Measurements from ENCODE around the gene MEX3C.
A peak's percentile ranks its signal among the peaks of the same experiment; 100 is the strongest.

Gene MEX3C

DNA sequence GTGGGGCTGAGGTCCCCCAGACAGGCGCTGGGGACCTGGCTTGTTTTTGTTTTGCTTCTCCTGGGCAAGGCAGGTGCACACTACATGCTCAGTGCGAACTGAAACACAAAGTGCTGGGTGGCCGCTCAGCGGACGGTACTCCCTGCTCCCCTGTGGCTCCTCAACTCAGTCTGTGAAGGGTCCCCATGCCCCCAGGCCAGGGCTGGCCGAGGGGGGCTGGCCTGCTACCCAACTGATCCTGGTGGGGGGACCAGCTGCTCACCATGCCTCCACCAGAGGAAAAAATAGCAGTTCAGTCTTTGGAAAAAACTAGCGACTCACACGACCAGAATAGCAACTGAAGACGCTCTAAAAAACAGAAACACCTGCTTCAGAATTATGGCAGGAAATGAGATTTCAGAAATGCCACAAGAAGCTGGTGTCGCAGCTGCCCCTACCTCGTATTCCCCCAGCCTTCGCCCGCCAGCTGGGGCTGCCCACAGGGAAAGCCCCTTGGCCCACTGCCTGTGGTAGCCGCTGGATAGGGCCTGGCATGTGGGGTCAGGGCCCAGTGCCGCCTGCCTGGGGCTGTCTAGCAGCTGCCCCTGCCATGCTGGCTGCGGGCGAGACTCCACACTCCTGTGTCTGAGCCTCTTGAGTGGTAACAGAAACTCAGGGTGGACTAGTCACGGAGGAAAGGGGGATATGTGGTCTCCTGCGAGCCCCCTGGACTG is 43.7 kb downstream of the MEX3C start:
- peak; percentile 43 to 54 for DNase-seq

DNA sequence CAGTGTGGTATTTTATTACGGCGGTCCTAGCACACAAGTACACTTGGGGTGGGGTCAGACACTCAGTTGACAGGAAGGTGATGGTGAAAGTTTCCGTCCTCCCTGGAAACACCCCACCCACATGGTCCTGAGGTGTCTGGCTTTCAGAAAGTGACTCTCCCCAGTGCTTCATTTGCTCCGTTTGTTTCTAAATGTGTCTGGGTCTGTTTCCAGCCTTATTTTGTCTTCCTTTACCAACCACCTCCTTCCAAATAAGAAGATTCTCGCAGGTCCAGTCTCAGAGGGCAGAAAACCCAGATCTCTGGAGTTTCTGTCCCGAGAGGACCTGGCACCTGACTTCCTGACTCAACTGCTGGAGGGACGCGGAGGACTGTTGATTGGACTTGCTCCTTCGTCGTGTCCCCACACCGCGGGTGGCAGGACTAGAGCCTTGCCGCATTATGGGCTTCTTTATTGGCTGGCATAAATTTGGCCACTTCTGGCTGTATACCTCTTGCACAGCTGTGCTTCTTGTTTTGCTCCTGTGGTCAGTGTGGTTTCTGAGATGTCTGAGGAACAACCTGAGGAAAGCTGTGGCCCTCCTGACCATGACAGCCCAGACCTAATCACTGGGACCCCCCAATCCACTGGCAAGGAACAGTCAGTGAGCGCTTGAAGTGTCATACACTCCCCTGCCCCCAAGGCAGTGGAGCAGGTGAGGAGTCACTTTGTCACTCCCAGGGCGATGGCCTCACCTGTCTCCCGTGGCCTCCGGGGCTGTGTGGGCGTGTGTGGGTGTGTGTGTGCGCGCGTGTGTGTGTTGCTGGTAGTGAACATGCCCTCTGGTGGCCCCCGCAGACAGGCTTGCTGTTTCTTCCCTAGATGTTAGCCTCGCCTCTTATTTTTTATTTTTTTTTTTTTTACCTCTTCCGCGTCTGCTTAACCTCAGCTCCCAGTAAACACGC is 45.6 kb downstream of the MEX3C start:
- no peak for DNase-seq

DNA sequence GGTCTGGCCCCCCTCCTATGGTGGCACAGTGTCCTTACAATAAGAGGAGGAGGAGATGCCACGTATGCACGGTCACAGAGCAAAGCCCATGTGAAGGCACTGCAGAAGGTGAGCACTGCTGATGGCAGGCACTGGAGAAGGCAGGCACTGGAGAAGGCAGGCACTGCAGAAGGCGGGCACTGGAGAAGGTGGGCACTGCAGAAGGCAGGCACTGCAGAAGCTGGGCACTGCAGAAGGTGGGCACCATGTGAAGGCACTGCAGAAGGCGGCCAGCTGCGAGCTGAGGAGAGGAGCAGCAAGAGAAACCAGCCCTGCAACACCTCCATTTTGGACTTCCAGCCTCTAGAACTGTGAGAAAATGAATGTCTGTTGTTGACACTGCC is 46.3 kb downstream of the MEX3C start:
- DNase-seq = no peak

DNA sequence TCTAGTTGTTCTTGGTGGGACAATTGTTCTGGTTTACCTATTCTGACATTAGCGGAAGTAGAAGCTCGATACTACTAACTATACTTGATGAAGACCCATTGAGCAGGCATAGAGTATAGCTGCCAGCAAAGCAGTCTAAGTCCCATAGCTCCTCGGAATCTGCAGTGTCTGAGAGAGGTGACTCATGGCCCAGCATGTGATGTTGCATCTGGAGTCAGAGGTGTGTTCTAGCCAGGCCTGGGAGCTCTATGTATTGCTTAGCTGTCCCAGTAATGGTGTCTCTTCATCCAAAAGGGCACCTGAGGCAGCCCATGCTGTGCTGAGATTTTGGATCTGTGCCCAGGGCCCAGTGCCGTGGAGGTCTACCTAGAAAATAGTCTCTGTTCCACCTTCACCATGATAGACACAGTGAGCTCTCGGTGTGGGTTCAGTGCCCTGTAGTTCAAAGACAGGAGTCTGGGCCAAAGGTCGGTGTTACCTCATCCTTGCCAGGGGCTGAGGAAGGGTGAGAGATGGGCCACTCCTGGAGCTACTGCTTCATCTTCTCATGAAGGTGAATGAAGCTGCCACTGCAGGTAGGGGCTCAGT is 47.3 kb downstream of the MEX3C start:
- no peak for DNase-seq

DNA sequence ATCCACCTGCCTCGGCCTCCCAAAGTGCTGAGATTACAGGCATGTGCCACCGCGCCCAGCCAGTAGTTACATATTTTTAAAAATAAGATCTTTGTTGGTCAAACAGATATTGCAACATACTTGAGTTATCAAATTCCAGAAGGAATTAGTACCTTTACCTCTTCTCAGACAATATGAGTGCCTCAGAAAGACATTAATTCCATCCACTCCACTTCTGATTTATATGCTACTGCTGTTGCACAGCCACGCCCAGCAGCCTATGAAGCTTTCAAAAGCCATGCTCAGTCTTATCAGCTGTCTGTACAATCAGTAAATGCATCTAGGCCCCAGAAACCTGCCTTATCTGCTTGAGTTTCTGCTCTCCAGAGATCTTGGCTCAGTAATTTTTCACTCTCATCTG is 47.8 kb downstream of the MEX3C start:
- DNase-seq = no peak

DNA sequence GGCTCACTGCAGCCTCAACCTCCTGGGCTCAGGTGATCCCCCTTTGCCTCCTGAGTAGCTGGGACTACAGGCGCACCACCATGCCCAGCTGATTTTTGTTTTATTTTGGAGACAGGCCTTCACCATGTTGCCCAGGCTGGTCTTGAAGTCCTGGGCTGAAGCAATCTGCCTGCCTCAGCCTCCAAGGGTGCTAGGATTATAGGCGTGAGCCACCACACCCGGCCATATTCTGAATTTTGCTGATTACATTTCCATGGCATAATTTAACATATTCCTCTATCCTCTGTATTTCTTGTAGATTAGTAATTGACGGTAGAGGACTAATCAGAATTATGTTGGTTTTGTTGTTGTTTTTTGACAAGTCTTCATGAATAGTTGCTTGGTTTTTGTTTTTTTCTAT is 50.6 kb downstream of the MEX3C start:
- no peak for DNase-seq

DNA sequence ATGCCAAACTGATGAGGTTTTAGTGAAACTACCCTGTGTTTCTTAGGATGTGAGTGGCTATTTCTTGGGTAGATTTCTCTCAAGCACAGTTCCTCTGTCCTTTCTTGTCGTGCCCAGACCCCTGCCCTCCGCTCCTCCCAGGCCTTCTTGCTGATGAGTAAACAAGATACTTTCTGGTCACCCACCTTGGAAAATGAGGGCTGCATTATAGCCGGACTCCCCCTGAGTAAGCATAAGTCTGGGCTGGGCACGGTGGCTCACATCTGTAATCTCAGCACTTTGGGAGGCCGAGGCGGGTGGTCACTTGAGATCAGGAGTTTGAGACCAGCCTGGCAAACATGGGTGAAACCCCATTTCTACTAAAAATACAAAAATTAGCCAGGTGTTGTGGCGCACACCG is 58.5 kb downstream of the MEX3C start:
- no peak for DNase-seq

DNA sequence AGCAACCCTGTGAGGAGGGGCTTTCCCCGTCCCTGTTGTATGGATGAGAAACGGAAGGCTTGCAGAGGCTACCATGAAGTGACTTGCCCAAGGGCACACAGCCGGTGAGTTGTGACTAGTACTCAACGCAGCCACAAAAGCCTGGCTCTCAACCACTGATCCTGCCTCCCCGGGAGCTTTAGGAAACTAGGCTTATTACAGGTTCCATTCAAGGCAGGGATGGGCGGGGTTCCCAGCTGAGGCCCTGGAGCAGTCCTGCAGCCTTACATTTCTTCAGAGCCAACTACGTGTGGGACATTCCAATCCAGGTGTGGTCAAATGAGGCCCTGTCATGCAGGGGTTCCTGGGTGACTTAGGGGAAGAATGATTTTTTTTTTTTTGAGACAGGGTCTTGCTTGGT is 59.6 kb downstream of the MEX3C start:
- no peak for DNase-seq

DNA sequence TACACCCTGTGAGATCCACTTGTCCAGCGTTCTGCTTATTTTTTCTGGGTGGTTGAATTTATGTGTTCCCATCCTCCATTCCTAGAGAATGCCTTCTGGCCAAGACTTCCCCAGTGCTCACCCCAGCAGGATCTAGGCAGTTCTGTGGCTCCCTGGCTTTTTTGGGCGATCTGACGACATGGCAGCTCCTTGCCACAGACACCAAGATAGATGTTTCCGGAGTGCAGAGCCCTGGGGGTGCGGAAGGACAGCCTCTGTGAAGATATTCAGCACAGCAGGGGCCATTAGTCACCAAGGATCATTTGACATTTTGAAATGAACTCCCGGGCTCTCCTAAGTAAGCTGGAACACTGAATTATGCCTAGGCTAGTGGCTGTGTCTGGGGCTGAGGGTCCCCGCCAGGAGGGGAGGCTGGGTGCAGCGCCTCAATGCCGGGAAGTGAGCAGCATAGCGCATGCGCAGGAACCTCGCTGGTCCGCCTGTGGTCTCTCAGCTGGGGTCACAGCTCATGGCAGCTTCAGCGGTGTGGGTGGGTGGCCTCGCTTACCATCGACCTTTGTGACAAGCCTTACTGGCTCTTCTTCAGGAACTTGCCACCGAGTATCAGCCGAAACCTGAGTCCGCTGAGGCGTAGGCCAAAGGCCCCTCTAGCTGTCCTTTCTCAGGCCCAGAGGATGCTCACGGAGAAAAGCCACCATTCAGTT is 60.3 kb downstream of the MEX3C start:
- no peak for DNase-seq

DNA sequence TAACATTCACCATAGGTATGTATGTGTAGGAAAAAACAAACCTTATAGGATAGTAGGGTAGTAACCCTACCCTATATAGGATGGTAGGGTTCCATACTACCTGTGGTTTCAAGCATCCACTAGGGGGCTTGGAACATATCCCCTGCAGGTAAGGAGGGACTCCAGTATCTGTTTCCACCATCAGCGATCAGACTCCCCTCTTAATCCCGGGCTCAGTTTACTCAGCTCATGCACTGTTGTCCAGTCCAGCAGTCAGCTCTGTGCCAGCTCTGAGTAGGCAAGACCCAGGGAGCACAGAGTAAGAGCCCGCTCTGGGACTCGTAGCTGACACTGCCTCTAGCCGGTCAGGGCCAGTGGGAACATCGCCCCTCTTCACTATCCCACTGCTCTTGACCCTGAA is 61.7 kb downstream of the MEX3C start:
- no peak for DNase-seq

DNA sequence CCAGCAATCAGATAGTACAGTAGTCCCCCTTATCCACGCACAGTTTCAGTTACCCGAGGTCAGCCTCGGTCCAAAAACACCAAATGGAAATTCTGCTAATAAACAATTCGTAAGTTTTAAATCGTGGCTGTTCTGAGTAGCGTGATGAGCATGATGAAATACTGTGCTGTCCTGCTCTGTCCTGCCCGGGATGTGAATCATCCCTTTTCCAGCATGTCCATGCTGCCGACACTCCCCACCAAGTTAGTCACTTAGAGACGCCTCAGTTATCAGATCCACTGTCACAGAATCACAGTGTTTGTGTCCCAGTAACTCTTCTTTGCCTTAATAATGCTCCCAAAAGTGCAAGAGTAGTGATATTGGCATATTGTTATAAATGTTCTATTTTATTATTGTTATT is 62.1 kb downstream of the MEX3C start:
- no peak for DNase-seq

DNA sequence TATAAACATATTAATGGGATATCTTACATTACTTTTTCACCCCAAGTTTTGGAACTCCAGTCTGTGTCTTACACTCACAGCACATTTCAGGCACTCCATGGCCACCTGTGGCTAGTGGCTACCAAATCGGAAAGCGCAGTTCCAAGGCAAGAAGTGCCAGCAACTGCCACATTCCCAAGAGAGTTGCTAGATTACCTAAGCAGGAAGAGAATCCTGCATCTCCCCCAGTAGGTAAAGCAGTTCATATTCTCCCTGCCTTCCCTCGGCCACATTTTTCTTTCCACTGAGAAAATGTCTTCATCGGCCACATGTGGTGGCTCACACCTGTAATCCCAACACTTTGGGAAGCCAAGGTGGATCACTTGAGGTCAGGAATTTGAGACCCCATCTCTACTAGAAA is 62.8 kb downstream of the MEX3C start:
- DNase-seq = no peak

DNA sequence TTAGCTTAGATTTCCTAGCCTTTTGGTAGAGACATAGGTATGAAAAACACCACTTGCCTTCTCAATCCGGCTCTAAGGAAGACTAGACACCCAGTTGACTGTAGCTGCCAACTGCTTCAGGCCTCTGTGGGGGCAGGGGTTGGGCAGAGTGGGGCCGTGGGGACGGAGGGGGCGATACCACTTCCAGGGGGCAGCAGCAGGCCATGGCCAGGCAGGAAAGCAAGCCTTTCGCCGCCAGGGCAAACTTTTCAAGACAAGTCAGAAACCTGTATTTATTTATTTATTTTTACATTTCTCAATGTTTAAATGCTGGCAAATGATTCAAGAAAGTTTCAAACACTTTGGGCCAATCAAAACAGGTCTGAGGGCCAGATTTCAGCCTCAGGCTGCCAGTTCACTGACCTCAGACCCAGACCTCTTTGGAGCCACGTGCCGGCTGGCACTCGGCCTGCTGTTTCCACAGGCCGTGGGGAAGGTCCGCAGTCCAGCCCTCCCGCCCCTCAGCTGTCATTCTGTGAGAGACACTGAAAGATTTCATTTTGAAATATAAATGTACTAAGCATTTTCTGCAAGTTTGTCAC is 63.8 kb downstream of the MEX3C start:
- no peak for DNase-seq

DNA sequence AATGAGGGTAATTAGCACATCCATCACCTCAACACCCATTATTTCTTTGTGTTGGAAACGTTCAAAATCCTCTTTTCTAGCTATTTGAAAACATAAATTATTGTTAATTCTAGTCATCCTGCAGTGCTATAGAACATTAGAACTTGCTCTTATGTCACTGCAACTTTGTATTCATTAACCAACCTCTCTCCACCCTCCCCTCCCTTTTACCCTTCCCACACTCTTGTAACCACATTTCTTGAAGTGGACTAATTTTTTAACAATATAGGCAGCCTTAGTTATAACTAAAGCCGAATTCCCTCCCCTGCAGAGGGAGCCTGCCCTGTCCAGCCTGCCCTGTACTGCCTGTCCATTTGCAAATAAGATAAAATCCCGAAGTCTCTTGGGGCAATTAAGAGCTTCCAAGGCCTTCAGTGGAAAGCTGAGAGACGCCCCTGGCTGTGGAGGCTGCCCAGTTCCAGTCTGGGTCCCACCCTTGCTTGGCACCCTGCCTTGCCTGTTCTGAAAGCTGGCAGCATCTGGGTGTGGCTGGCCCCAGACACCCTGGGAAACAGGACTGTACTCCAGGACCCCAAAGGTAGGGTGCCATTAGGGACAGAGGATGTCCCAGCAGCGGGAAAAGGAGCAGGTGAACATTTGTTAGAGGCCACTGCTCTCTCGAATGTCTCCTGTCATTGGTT is 65.1 kb downstream of the MEX3C start:
- DNase-seq = no peak

DNA sequence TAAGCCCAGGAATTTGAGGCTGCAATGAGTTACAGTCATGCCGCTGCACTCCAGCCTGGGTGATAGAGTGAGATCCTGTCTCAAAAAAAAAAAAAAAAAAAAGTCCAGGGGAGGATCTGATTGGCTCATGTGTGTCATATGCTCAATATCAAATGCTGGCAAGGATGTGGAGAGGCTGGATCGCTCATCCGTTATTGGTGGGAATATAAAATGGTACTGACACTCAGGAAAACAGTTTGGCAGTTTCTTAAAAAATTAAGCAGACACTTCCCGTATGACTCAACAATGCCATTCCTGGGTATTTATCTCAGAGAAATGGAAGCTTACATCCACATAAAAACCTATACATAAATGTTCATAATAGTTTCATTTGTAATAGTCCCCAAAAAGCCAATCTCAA is 68.9 kb downstream of the MEX3C start:
- no peak for DNase-seq

DNA sequence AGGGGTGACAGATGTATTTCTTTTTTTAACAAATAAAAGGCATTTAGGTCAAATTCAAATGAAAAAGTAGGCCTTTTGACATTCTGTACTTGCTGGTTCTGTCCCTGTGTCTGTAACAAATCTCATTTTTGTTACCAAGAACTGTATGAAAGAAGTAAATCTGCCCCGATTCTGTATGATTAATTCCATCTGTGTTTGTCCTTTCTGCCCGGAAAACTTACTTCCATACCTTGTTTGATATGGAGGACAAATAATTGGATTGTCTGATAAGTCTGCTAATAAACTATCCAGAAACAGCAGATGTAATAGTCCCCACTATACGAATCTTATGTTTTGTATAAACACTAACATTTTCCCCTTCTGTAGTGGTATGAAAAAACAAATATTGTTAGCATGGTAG is 69.8 kb downstream of the MEX3C start:
- DNase-seq = no peak

DNA sequence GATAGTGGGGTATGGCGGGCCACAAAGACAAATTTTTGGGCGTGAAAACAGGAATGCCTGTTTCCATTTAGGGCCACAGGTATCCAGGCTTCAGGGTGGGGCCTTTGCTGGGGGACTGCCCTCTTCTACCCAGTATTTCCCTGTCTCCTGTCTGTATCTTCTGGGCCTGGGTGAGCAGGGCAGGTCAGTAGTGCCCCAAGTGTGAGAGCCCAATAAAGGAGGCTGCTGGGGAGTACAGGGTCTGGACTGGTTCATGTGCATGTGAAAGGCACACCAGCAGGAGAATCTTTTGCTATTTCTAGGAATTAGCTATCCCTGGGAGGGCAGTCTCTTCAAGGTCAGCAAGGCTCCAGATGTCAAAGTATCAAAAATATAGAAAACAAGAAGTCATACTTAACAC is 71.5 kb downstream of the MEX3C start:
- no peak for DNase-seq

Measured in SHP77 (cell line).